ENCODE data around the gene CDHR5.

Gene CDHR5

GRCh38 chr11:573146-573759 is 51.5 kb downstream of the CDHR5 start:
- H3K4me3 ChIP-seq (ENCODE audit: low read depth, low read length) = no peak overlapping the region
- no peak for TF ChIP-seq CTCF (IDR thresholded peaks at IDR 0.05; ENCODE audit: low read depth, low read length)

GRCh38 chr11:571802-572185 is 53.0 kb downstream of the CDHR5 start:
- H3K4me3 ChIP-seq (ENCODE audit: low read depth, low read length) = no peak overlapping the region

DNA sequence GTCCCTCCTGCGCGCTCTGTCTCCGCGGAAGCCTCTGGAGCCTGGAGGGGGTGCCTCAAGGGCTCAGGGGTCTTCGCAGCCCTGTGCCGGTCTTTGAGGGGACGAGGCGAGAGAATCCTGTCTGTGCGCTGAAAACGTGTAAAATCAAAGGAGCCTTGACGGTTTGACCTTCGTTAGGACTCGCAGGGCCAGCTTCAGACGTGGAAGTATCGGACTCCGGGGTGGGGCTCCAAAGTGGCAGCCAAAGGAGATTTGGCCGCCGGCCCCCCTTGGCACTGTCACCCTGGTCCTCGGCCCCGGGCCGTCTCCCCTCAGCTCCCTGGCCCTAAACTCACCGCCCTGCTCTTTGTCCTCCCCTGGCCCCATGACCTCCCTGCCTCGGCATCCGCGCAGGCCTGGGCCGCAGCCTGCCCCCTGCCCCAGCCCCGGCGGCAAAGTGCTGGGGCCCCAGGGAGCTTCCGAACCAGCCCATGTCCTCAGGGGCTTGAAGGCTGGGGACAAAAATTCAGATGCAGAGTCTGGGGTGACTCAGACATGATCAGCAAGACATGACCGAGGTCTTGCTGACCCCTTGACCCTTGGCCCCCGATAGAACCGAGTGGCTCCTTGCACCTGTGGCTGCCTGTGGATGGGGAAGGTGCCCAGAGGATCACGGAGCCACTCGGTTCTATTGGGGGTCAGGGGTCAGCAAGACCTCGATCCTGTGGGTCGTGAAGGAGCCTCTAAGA is 55.4 kb downstream of the CDHR5 start:
- TF ChIP-seq CTCF (IDR thresholded peaks at IDR 0.05; ENCODE audit: low read depth, low read length) = no peak
- H3K4me3 ChIP-seq (ENCODE audit: low read depth, low read length) = peak overlapping the region; percentile 75

More at GRCh38 chr11:571802-572185, 53.0 kb downstream of the CDHR5 start:
- no peak for TF ChIP-seq CTCF (IDR thresholded peaks at IDR 0.05; ENCODE audit: low read depth, low read length)

DNA sequence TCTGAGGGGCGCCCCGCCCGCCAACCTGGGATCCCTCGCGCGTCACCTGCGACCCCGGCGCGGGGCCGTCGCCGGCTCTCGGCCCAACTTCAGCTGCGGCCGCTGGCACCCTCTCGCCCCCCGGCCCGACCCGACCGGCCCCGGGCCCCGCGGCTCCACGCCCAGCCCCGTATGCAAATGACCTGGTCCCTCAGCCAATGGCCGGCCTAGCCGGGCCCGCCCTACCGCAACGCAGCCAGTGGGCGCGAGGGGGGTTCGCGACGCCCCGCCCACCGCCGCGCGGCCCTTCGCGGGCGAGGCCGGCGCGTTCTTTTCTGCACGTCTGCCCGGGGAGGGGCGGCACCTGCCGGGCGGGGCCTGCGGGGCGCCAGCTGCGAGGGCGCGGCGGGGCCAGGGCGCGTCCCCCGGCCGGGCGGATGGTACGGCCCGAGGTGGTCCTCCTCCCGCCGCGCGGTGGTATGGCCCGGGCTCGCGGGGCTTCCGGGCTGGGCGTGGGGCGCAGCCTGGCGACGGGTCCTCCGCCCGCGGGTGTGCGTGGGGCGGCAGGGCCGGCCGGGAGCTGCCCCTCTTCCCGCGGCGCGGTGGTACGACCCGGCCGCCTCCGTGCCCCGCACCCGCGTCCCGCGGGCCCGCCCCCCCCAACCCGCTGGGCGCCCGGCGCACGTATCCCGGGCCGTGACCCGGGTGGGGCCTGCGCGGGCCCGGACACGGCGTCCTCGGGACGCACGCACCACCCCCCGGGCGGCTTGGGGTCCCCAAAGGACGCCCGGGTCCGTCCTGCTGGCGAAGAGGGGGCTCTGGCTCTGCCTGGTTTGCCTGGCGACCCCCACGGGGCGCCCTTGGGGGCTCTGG is 56.2 kb downstream of the CDHR5 start:
- TF ChIP-seq CTCF (IDR thresholded peaks at IDR 0.05; ENCODE audit: low read depth, low read length) = no peak
- peak overlapping the region; percentile 84 for H3K4me3 ChIP-seq (ENCODE audit: low read depth, low read length)

- H3K4me3 ChIP-seq (ENCODE audit: low read depth, low read length) = peak overlapping the region; percentile 84
- TF ChIP-seq CTCF (IDR thresholded peaks at IDR 0.05; ENCODE audit: low read depth, low read length) = no peak
Observed at GRCh38 chr11:567629-568292, 57.0 kb downstream of the CDHR5 start.

DNA sequence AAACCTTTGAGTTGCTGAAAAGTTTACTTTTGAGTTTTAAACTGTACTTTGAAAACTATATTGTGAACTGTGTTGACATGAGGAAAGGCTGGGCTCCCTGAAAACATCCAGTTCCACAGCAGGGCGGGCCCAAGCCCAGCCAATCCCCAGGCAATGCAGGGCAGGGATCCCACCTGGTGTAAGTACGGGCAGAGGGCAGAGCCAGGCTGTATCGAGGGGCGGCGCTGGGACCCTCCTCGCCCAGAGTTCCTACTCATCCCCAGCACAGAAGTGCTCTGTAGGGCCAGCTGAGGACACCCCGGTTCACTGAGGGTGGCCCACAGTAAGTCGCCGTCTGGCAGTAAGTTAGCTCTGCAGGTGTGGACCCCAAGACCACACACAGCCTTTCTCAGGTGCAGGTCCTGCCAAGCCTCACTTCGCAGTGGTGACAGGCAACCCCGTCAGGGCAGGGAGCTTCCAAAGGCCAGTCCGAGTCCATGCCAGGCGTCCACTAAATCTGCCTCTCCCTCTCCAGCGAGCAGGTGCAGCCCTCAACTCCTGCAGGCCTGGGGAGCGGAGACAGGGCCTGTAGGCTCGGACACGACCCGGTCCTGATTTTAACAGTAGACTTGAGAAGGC is 57.6 kb downstream of the CDHR5 start:
- H3K4me3 ChIP-seq (ENCODE audit: low read depth, low read length) = peak overlapping the region; percentile 84
- TF ChIP-seq CTCF (IDR thresholded peaks at IDR 0.05; ENCODE audit: low read depth, low read length) = no peak
